GM23248 (cell line): ENCODE results near the gene CCDC63.

Experiments
- EZH2 ChIP-seq: fragments of 200-600 bp; sonication (generic); IDR thresholded peaks from 2 replicates; pipeline ENCODE4 v1.6.1; 2018; ENCODE audit warnings: antibody characterized with exemption, mild to moderate bottlenecking; ENCODE audit not compliant: insufficient read depth, poor library complexity, severe bottlenecking
- EZH2phosphoT487 ChIP-seq: fragments of 200-600 bp; sonication (generic); IDR thresholded peaks from 2 replicates; pipeline ENCODE4 v1.6.1; 2018; ENCODE audit warnings: antibody characterized with exemption, moderate library complexity, mild to moderate bottlenecking, low read depth; ENCODE audit not compliant: insufficient read depth

GRCh38 chr12:110940933-110941332, 94.1 kb downstream of the CCDC63 start:
- TF ChIP-seq EZH2, result no peak
- no peak for TF ChIP-seq EZH2phosphoT487
